MM.1S (cell line): Measurements from ENCODE around the gene NDUFB11.

Source experiments
- DNase-seq: peaks from one replicate; pipeline ENCODE4 v3.0.0-alpha.2; 2015
- H2AFZ ChIP-seq: fragments of 300-600 bp; sonication (generic); 2 replicates; pipeline ENCODE4 v1.6.0; 2016; ENCODE audit warnings: antibody characterized with exemption, low read length
- H3F3A ChIP-seq: fragments of 300-600 bp; sonication (generic); 2 replicates; pipeline ENCODE4 v1.6.1; 2016; ENCODE audit warnings: mild to moderate bottlenecking, antibody characterized with exemption, low read length, moderate library complexity, mixed read lengths; ENCODE audit not compliant: insufficient read depth
- H3K27ac ChIP-seq: fragments of 300-600 bp; sonication (generic); 2 replicates; pipeline ENCODE4 v1.5.1; 2016; ENCODE audit warnings: mild to moderate bottlenecking, low read length
- H3K27me3 ChIP-seq: fragments of 300-600 bp; sonication (generic); replicated peaks from 2 replicates; pipeline ENCODE4 v1.6.0; 2016; ENCODE audit warnings: low read length; ENCODE audit not compliant: insufficient read depth
- H3K36me3 ChIP-seq: fragments of 300-600 bp; sonication (generic); replicated peaks from 2 replicates; pipeline ENCODE4 v1.6.1; 2016; ENCODE audit warnings: mild to moderate bottlenecking, low read length, mixed read lengths; ENCODE audit not compliant: insufficient read depth
- H3K4me1 ChIP-seq: fragments of 300-600 bp; sonication (generic); 2 replicates; pipeline ENCODE4 v1.6.1; 2016; ENCODE audit warnings: low read length, mixed read lengths
- H3K4me2 ChIP-seq: fragments of 300-600 bp; sonication (generic); 2 replicates; pipeline ENCODE4 v1.6.0; 2016; ENCODE audit warnings: low read depth, low read length
- H3K4me3 ChIP-seq: fragments of 300-600 bp; sonication (generic); 2 replicates; pipeline ENCODE4 v1.5.1; 2016; ENCODE audit warnings: low read length, mixed read lengths
- H3K79me2 ChIP-seq: fragments of 300-600 bp; sonication (generic); 2 replicates; pipeline ENCODE4 v1.6.1; 2016; ENCODE audit warnings: mixed run types, low read length, mixed read lengths
- H3K9ac ChIP-seq: fragments of 300-600 bp; sonication (generic); 2 replicates; pipeline ENCODE4 v1.6.1; 2016; ENCODE audit warnings: low read length, mixed read lengths
- H3K9me2 ChIP-seq: fragments of 300-600 bp; sonication (generic); replicated peaks from 2 replicates; pipeline ENCODE4 v1.6.1; 2016; ENCODE audit warnings: mild to moderate bottlenecking, low read length, mixed read lengths; ENCODE audit not compliant: insufficient read depth
- H3K9me3 ChIP-seq: fragments of 300-600 bp; sonication (generic); replicated peaks from 2 replicates; pipeline ENCODE4 v1.6.1; 2016; ENCODE audit warnings: mild to moderate bottlenecking, low read length, mixed read lengths; ENCODE audit not compliant: insufficient read depth
- H4K20me1 ChIP-seq: fragments of 300-600 bp; sonication (generic); 2 replicates; pipeline ENCODE4 v1.6.1; 2016; ENCODE audit warnings: mild to moderate bottlenecking, low read length, moderate library complexity, mixed read lengths; ENCODE audit not compliant: insufficient read depth
- EZH2 ChIP-seq: fragments of 300-600 bp; sonication (generic); optimal IDR thresholded peaks from 2 replicates; pipeline ENCODE3; 2017; ENCODE audit warnings: low read depth, mild to moderate bottlenecking, antibody characterized with exemption, low read length, mixed read lengths
- EZH2phosphoT487 ChIP-seq: fragments of 300-600 bp; sonication (generic); IDR thresholded peaks from 2 replicates; pipeline ENCODE4 v1.6.1; 2018; ENCODE audit warnings: antibody characterized with exemption, low read length
- TF ChIP-seq, protein P1 (sequence below): fragments of 300-600 bp; sonication (generic); IDR thresholded peaks from 2 replicates; pipeline ENCODE4 v1.5.1; 2016; ENCODE audit warnings: antibody characterized with exemption, low read length, mixed read lengths

Gene NDUFB11

DNA sequence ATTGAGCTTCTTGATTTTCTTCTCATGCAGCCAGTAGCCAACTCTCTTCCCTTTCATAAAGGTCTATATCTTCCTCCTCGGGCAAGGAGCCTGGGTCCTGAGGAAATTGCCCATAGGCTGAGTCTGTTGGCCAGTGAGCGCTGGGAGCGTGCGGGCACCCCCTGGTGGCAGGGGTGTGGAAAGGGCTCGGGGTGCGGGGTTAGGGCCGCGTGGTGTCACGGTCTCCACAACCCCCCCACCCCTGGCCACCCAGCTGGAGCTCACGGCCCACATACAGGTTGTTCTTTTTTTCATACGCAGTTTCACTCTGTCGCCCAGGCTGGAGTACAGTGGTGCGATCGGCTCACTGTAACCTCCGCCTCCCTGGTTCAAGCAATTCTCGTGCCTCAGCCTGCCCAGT lies 13.6 kb upstream of the NDUFB11 start:
- Histone ChIP-seq H3K4me3 (no peak overlapping the region), H3K36me3 (no peaks in the 10 kb centered on the region), H3K4me2 (no peak overlapping the region), H3K9ac (no peak overlapping the region), H3K27me3 (no peaks in the 10 kb centered on the region), H3K27ac (no peak overlapping the region), H3K9me3 (no peaks in the 10 kb centered on the region), H4K20me1 (no peaks in the 10 kb centered on the region), H3K9me2 (no peaks in the 10 kb centered on the region), H3K4me1 (no peaks in the 10 kb centered on the region), H3F3A (no peaks in the 10 kb centered on the region), H3K79me2 (peaks cover 90% of the 10 kb centered on the region), H2AFZ (no peak overlapping the region)
- DNase-seq, result no peak
- TF ChIP-seq EZH2, result no peak
- TF ChIP-seq, protein P1, sequence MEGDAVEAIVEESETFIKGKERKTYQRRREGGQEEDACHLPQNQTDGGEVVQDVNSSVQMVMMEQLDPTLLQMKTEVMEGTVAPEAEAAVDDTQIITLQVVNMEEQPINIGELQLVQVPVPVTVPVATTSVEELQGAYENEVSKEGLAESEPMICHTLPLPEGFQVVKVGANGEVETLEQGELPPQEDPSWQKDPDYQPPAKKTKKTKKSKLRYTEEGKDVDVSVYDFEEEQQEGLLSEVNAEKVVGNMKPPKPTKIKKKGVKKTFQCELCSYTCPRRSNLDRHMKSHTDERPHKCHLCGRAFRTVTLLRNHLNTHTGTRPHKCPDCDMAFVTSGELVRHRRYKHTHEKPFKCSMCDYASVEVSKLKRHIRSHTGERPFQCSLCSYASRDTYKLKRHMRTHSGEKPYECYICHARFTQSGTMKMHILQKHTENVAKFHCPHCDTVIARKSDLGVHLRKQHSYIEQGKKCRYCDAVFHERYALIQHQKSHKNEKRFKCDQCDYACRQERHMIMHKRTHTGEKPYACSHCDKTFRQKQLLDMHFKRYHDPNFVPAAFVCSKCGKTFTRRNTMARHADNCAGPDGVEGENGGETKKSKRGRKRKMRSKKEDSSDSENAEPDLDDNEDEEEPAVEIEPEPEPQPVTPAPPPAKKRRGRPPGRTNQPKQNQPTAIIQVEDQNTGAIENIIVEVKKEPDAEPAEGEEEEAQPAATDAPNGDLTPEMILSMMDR, result no peak
- TF ChIP-seq EZH2phosphoT487, result no peak

DNA sequence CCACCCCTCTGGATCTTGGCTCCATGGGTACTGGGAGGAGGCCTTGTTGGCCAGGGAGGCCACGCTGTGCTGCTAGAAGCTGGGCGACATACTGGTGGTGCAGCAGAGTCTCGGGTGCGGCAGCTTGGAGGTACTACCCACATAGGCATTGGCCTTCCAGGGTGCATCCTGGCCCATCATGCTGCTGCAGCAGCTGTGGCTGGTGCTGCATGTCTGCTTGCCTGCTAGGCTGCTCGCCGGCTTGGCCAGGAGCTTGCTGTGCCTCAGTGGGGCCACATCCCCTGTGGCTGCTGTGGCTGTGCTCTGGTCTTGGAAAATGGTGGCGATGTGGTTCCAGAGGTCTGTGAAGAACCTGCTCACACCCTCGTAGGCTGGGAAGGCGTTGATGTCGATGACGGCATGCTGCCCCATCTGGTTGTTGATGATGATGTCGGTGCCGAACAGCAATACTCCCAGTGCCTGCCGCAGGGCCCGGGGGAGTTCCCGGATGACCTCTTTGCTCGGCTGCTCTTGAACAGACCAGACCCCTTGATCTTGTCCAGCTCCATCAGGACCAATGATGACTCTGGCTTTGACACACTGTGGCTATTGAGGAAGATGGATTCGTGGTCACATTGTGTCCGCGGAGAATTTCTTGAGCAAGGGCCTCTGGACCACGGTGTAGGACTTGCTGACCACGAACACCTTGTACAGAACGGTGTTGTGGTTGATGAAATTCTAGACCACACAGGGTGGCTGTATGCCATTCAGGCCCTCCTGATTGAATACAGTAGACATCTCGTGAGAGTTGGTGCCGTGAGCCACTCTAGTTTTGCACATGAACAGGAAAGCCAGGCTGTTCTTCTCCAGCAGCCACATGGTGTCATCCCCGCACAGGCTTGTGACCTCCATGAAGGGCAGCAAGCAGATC lies 12.4 kb upstream of the NDUFB11 start:
- no peak overlapping the region for H3K4me2 ChIP-seq
- H3K27ac ChIP-seq, result no peak overlapping the region
- no peak for TF ChIP-seq EZH2
- TF ChIP-seq EZH2phosphoT487, result no peak
- TF ChIP-seq, protein P1, result no peak
- no peaks in the 10 kb centered on the region for H3K9me2 ChIP-seq
- no peaks in the 10 kb centered on the region for H3K27me3 ChIP-seq
- H3K4me1 ChIP-seq, result no peaks in the 10 kb centered on the region
- no peak overlapping the region for H3K9ac ChIP-seq
- H4K20me1 ChIP-seq, result no peaks in the 10 kb centered on the region
- no peak for DNase-seq
- H3K9me3 ChIP-seq, result no peaks in the 10 kb centered on the region
- no peaks in the 10 kb centered on the region for H3F3A ChIP-seq
- H3K4me3 ChIP-seq, result no peak overlapping the region
- H3K79me2 ChIP-seq, result peaks cover 95% of the 10 kb centered on the region
- H2AFZ ChIP-seq, result no peak overlapping the region
- H3K36me3 ChIP-seq, result no peaks in the 10 kb centered on the region

DNA sequence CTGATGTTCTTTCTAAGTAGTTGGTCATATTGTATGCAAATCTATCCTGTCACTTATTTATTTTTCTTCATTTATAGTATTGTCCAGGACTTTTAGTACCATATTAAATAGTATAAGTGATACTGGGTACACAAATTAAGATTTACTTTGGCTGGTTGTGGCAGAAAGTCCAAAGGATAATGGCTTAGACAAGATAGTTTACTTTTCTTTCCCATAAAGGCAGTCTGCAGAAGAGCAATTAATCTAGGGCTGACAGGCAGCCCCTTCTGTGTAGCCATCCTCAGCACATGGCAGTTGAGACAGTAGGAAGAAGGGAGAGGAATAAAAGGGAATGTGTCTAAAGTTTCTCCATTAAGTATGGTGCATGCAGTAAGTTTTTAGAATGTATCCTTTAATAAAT lies 6.9 kb upstream of the NDUFB11 start:
- Histone ChIP-seq H3K27me3 (no peaks in the 10 kb centered on the region), H3K4me2 (no peak overlapping the region), H4K20me1 (peaks cover 3% of the 10 kb centered on the region), H3K4me1 (no peaks in the 10 kb centered on the region), H3F3A (no peaks in the 10 kb centered on the region), H3K9me3 (no peaks in the 10 kb centered on the region), H3K9ac (no peak overlapping the region), H2AFZ (no peak overlapping the region), H3K4me3 (no peak overlapping the region), H3K27ac (no peak overlapping the region), H3K79me2 (peaks cover 92% of the 10 kb centered on the region), H3K36me3 (no peaks in the 10 kb centered on the region; the same call in 1 of the 2 replicates), H3K9me2 (no peaks in the 10 kb centered on the region)
- TF ChIP-seq EZH2phosphoT487 (no peak), EZH2 (no peak)
- TF ChIP-seq, protein P1, result no peak
- DNase-seq, result no peak
